Upper lobe of left lung (tissue), 4 donors: ENCODE data around the gene FOXR1.

ENCODE experiments used
- EP300 ChIP-seq, 4 donors: sonication (generic); formaldehyde crosslinking; IDR thresholded peaks; one replicate each; pipeline ENCODE4 v1.5.1; 2017; ENCODE audit warnings: antibody characterized with exemption in 4 of 4, control low read depth in 2 of 4
- POLR2A ChIP-seq, 4 donors: fragments of 450-650 bp; IDR thresholded peaks; one replicate each; pipeline ENCODE4 v1.5.1; 2016 to 2017; ENCODE audit warnings: antibody characterized with exemption in 4 of 4, mild to moderate bottlenecking in 2 of 4
- POLR2AphosphoS5 ChIP-seq, 2 donors: sonication (generic); formaldehyde crosslinking; IDR thresholded peaks; one replicate each; pipeline ENCODE4 v1.5.1; 2017; ENCODE audit warnings: antibody characterized with exemption in 2 of 2
- TF ChIP-seq, protein P1 (sequence below), 6 experiments: fragments of 450-650 bp in 4 of 6; fragments of 200-600 bp in 2 of 6; sonication (generic) in 2 of 6; IDR thresholded peaks; one replicate each; pipeline ENCODE4 v1.5.1; 2016 to 2019; ENCODE audit warnings: antibody characterized with exemption in 6 of 6

DNA sequence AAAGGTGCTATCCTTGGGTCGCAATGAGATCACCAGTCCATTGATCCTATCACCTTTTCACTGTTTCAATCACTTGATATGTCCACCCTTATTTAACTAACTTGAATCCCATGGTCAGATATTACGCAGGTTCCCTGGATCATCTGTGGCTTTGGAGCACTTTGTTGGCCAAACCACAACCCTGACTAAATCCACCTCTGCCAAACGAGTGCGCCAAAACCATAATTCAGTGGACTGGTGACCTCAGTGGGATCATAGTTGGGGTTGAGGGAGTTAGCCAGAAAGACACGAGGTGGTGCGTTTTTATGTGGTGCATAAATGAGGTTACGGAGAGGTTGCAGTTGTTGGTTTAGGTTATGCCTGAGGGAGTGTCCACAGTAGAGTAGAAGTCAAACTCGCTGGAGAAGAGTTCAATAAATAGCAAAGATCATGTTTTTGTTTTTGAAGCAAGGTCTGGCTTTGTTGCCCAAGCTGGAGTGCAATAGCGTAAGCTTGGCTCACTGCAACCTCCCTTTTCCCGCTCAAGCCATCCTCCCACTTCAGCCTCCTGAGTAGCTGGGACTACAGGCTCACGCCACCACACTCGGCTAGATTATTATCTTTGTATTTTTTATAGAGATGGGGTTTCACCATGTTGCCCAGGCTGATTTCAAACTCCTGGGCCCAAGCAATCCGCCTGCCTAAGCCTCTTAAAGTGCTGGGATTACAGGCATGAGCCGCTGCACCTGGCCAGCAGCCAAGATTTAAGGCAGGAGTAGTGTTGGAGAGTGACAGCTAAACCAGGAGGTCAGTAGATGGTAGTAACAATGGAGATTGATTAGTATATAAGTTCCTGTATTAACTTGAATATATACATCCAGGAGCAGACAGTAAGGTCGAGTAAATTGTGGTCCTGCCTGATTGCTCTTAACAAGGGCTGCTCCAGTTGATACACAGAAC, 4.5 kb downstream of the FOXR1 start:
- TF ChIP-seq, protein P1, sequence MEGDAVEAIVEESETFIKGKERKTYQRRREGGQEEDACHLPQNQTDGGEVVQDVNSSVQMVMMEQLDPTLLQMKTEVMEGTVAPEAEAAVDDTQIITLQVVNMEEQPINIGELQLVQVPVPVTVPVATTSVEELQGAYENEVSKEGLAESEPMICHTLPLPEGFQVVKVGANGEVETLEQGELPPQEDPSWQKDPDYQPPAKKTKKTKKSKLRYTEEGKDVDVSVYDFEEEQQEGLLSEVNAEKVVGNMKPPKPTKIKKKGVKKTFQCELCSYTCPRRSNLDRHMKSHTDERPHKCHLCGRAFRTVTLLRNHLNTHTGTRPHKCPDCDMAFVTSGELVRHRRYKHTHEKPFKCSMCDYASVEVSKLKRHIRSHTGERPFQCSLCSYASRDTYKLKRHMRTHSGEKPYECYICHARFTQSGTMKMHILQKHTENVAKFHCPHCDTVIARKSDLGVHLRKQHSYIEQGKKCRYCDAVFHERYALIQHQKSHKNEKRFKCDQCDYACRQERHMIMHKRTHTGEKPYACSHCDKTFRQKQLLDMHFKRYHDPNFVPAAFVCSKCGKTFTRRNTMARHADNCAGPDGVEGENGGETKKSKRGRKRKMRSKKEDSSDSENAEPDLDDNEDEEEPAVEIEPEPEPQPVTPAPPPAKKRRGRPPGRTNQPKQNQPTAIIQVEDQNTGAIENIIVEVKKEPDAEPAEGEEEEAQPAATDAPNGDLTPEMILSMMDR (IDR thresholded peaks at IDR 0.05), result no peak
- TF ChIP-seq POLR2A (IDR thresholded peaks at IDR 0.05), result no peak
- TF ChIP-seq POLR2AphosphoS5 (IDR thresholded peaks at IDR 0.05), result no peak
- no peak for TF ChIP-seq EP300 (IDR thresholded peaks at IDR 0.05)
